ENCODE data around the gene REPS2.

Gene REPS2

GRCh38 chrX:16910376-16910775, 36.1 kb upstream of the REPS2 start:
- Histone ChIP-seq H3K4me3 (ENCODE audit: low read length) (no peak overlapping the region), H3K27ac (ENCODE audit: low read length) (no peak overlapping the region), H4K20me1 (ENCODE audit: insufficient read depth, low read length) (no peaks in the 10 kb centered on the region), H3K4me1 (ENCODE audit: low read length) (no peaks in the 10 kb centered on the region), H3K27me3 (replicated peaks; ENCODE audit: insufficient read depth, low read length) (no peaks in the 10 kb centered on the region), H3K36me3 (replicated peaks; ENCODE audit: insufficient read depth, low read length) (no peaks in the 10 kb centered on the region), H3K79me2 (ENCODE audit: low read length) (no peaks in the 10 kb centered on the region), H2AFZ (ENCODE audit: low read length) (no peak overlapping the region), H3K9ac (ENCODE audit: low read length) (no peak overlapping the region), H3K9me2 (replicated peaks; ENCODE audit: insufficient read depth, low read length) (no peaks in the 10 kb centered on the region), H3K4me2 (ENCODE audit: low read depth, low read length) (no peak overlapping the region), H3F3A (ENCODE audit: insufficient read depth, low read length) (no peaks in the 10 kb centered on the region), H3K9me3 (replicated peaks; ENCODE audit: insufficient read depth, low read length) (no peaks in the 10 kb centered on the region)
- DNase-seq = no peak
- TF ChIP-seq CTCF (IDR thresholded peaks at IDR 0.05; ENCODE audit: low read length) (no peak), EZH2 (optimal IDR thresholded peaks at IDR 0.05; ENCODE audit: low read depth, low read length) (no peak), EZH2phosphoT487 (IDR thresholded peaks at IDR 0.05; ENCODE audit: low read length) (no peak)

- no peaks in the 10 kb centered on the region for H3F3A ChIP-seq (ENCODE audit: insufficient read depth, low read length)
- TF ChIP-seq CTCF (IDR thresholded peaks at IDR 0.05; ENCODE audit: low read length) (no peak), EZH2 (optimal IDR thresholded peaks at IDR 0.05; ENCODE audit: low read depth, low read length) (no peak), EZH2phosphoT487 (IDR thresholded peaks at IDR 0.05; ENCODE audit: low read length) (no peak)
- H3K36me3 ChIP-seq (replicated peaks; ENCODE audit: insufficient read depth, low read length) = no peaks in the 10 kb centered on the region
- H2AFZ ChIP-seq (ENCODE audit: low read length) = no peak overlapping the region
- no peak overlapping the region for H3K27ac ChIP-seq (ENCODE audit: low read length)
- no peak overlapping the region for H3K9ac ChIP-seq (ENCODE audit: low read length)
- H3K4me2 ChIP-seq (ENCODE audit: low read depth, low read length) = no peak overlapping the region
- no peaks in the 10 kb centered on the region for H3K9me2 ChIP-seq (replicated peaks; ENCODE audit: insufficient read depth, low read length)
- DNase-seq = no peak
- H4K20me1 ChIP-seq (ENCODE audit: insufficient read depth, low read length) = no peaks in the 10 kb centered on the region
- H3K27me3 ChIP-seq (replicated peaks; ENCODE audit: insufficient read depth, low read length) = no peaks in the 10 kb centered on the region
- no peaks in the 10 kb centered on the region for H3K9me3 ChIP-seq (replicated peaks; ENCODE audit: insufficient read depth, low read length)
- no peaks in the 10 kb centered on the region for H3K4me1 ChIP-seq (ENCODE audit: low read length)
- H3K4me3 ChIP-seq (ENCODE audit: low read length) = no peak overlapping the region
- no peaks in the 10 kb centered on the region for H3K79me2 ChIP-seq (ENCODE audit: low read length)
These were observed 32.4 kb upstream of the REPS2 start for GRCh38 chrX:16914058-16914457.

- Histone ChIP-seq H3K27ac (ENCODE audit: low read length) (no peak overlapping the region), H3K36me3 (replicated peaks; ENCODE audit: insufficient read depth, low read length) (no peaks in the 10 kb centered on the region), H3F3A (ENCODE audit: insufficient read depth, low read length) (no peaks in the 10 kb centered on the region), H2AFZ (ENCODE audit: low read length) (no peak overlapping the region), H3K9ac (ENCODE audit: low read length) (no peak overlapping the region), H4K20me1 (ENCODE audit: insufficient read depth, low read length) (no peaks in the 10 kb centered on the region), H3K4me3 (ENCODE audit: low read length) (no peak overlapping the region), H3K9me3 (replicated peaks; ENCODE audit: insufficient read depth, low read length) (no peaks in the 10 kb centered on the region), H3K4me2 (ENCODE audit: low read depth, low read length) (no peak overlapping the region), H3K9me2 (replicated peaks; ENCODE audit: insufficient read depth, low read length) (no peaks in the 10 kb centered on the region), H3K4me1 (ENCODE audit: low read length) (0 out of 2 replicates have a peak, but pooled peaks cover 7% of the 10 kb centered on the region), H3K27me3 (replicated peaks; ENCODE audit: insufficient read depth, low read length) (no peaks in the 10 kb centered on the region), H3K79me2 (ENCODE audit: low read length) (no peaks in the 10 kb centered on the region)
- DNase-seq = no peak
- TF ChIP-seq EZH2 (optimal IDR thresholded peaks at IDR 0.05; ENCODE audit: low read depth, low read length) (no peak), CTCF (IDR thresholded peaks at IDR 0.05; ENCODE audit: low read length) (no peak), EZH2phosphoT487 (IDR thresholded peaks at IDR 0.05; ENCODE audit: low read length) (no peak)
These were observed 29.9 kb upstream of the REPS2 start for GRCh38 chrX:16916561-16916960.
